OCI-LY3 (cell line): ENCODE data around the gene AREL1.

ENCODE experiments used
- H2AFZ ChIP-seq: fragments of 200-600, 300-600 bp; shearing (Covaris generic); 2 replicates; pipeline ENCODE4 v1.6.0; 2014; ENCODE audit warnings: antibody characterized with exemption, low read depth, low read length
- H3K27ac ChIP-seq: fragments of 200-600, 300-600 bp; sonication (generic); 2 replicates; pipeline ENCODE4 v1.5.1; 2014; ENCODE audit warnings: mild to moderate bottlenecking, low read length, moderate library complexity, mixed read lengths
- H3K27me3 ChIP-seq: fragments of 200-600, 300-600 bp; sonication (generic); 2 replicates; pipeline ENCODE4 v1.6.1; 2014; ENCODE audit warnings: low read depth, low read length, mixed read lengths
- H3K36me3 ChIP-seq: fragments of 200-600, 300-600 bp; sonication (generic); replicated peaks from 2 replicates; pipeline ENCODE3; 2014; ENCODE audit warnings: low read depth, low read length, mixed read lengths
- H3K4me1 ChIP-seq: fragments of 300-600, 200-600 bp; sonication (generic); 2 replicates; pipeline ENCODE4 v1.6.1; 2014; ENCODE audit warnings: low read length, mixed read lengths
- H3K4me2 ChIP-seq: fragments of 200-600, 300-600 bp; sonication (generic); 2 replicates; pipeline ENCODE4 v1.6.1; 2014; ENCODE audit warnings: low read length, mixed read lengths
- H3K4me3 ChIP-seq: fragments of 300-600, 200-600 bp; sonication (generic); 2 replicates; pipeline ENCODE4 v1.5.1; 2014; ENCODE audit warnings: antibody characterized with exemption, mild to moderate bottlenecking, low read length, moderate library complexity
- H3K79me2 ChIP-seq: fragments of 300-600, 200-600 bp; shearing (Covaris generic); 2 replicates; pipeline ENCODE4 v1.6.1; 2014; ENCODE audit warnings: mild to moderate bottlenecking, low read length, mixed read lengths
- H3K9ac ChIP-seq: fragments of 300-600, 200-600 bp; shearing (Covaris generic); 2 replicates; pipeline ENCODE4 v1.6.0; 2014; ENCODE audit warnings: mild to moderate bottlenecking, low read length, moderate library complexity
- H3K9me3 ChIP-seq: fragments of 200-600, 300-600 bp; shearing (Covaris generic); 2 replicates; pipeline ENCODE4 v1.6.1; 2014; ENCODE audit warnings: low read length, mixed read lengths; ENCODE audit not compliant: insufficient read depth
- H4K20me1 ChIP-seq: fragments of 200-600, 300-600 bp; sonication (generic); 2 replicates; pipeline ENCODE4 v1.6.1; 2016; ENCODE audit warnings: low read length, mixed read lengths; ENCODE audit not compliant: insufficient read depth
- CTCF ChIP-seq: fragments of 200-600, 300-600 bp; sonication (generic); IDR thresholded peaks from 2 replicates; pipeline ENCODE4 v1.5.1; 2014; ENCODE audit warnings: antibody characterized with exemption, low read length, low read depth
- EZH2phosphoT487 ChIP-seq: fragments of 200-600 bp; shearing (Covaris generic); IDR thresholded peaks from 2 replicates; pipeline ENCODE4 v1.6.1; 2018; ENCODE audit warnings: antibody characterized with exemption, mixed run types, low read depth

Gene AREL1

DNA sequence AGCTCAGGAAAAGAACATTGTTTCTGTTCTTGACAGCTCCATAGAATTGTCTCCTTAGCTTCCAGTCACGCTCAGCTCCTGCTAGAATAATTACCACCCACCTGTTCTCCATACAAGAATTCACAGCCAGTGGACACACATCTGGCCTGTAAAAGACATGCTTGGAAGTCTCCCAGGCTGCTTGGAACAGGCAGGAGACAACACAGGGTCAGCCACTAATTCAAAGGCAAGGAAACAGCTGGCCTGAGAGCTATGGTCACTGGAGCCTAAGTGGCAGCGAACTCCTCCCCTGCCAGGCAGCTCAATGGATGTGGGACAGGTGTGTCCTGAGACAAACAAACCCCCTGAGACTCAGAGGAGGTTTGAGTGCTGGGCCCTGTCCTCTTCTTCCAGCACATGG, 77.9 kb downstream of the AREL1 start:
- H3K27me3 ChIP-seq = 0 out of 2 replicates have a peak, but pooled peaks cover 13% of the 10 kb centered on the region
- H3K36me3 ChIP-seq = no peaks in the 10 kb centered on the region
- H3K4me1 ChIP-seq = peaks cover 11% of the 10 kb centered on the region
- TF ChIP-seq EZH2phosphoT487 = no peak
- no peak overlapping the region for H3K4me2 ChIP-seq
- H2AFZ ChIP-seq = no peak overlapping the region
- H3K79me2 ChIP-seq = no peaks in the 10 kb centered on the region
- no peak overlapping the region for H3K9ac ChIP-seq
- H3K9me3 ChIP-seq = no peaks in the 10 kb centered on the region
- H3K4me3 ChIP-seq = no peak overlapping the region
- no peaks in the 10 kb centered on the region for H4K20me1 ChIP-seq
- H3K27ac ChIP-seq = no peak overlapping the region

GRCh38 chr14:74634481-74634880, 78.4 kb downstream of the AREL1 start:
- H3K4me1 ChIP-seq = peaks cover 11% of the 10 kb centered on the region
- H3K36me3 ChIP-seq = no peaks in the 10 kb centered on the region
- 0 out of 2 replicates have a peak, but pooled peaks cover 13% of the 10 kb centered on the region for H3K27me3 ChIP-seq
- no peak for TF ChIP-seq CTCF
- TF ChIP-seq EZH2phosphoT487 = no peak
- no peaks in the 10 kb centered on the region for H4K20me1 ChIP-seq
- H3K4me2 ChIP-seq = no peak overlapping the region
- H3K9ac ChIP-seq = no peak overlapping the region
- no peak overlapping the region for H3K4me3 ChIP-seq
- no peak overlapping the region for H2AFZ ChIP-seq
- no peak overlapping the region for H3K27ac ChIP-seq
- H3K9me3 ChIP-seq = no peaks in the 10 kb centered on the region
- no peaks in the 10 kb centered on the region for H3K79me2 ChIP-seq

GRCh38 chr14:74630881-74631690, 81.8 kb downstream of the AREL1 start:
- Histone ChIP-seq H4K20me1 (no peaks in the 10 kb centered on the region), H3K79me2 (no peaks in the 10 kb centered on the region), H3K4me3 (no peak overlapping the region), H3K9ac (no peak overlapping the region), H3K4me2 (no peak overlapping the region), H2AFZ (no peak overlapping the region), H3K9me3 (no peaks in the 10 kb centered on the region), H3K36me3 (no peaks in the 10 kb centered on the region), H3K27ac (no peak overlapping the region), H3K27me3 (0 out of 2 replicates have a peak, but pooled peaks cover 10% of the 10 kb centered on the region), H3K4me1 (no peaks in the 10 kb centered on the region)
- TF ChIP-seq CTCF (no peak), EZH2phosphoT487 (no peak)

DNA sequence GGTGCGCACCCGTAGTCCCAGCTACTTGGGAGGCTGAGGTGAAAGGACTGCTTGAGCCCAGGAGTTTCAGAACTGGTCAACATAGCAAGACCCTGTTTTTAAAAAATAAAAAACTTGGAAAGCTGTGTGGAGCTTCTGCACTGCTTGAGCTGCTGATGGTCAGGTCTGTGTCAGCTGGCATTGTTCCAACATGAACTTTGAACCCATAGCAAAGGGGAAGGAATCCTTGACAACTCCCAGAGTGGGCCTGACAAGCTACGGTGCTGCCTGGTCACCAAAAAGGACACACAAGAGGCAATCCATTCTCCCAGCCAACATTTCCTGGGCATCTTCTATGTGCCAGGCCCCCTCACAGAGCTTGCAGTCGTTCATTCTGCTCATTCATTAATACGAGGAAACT, 84.5 kb downstream of the AREL1 start:
- TF ChIP-seq CTCF (no peak), EZH2phosphoT487 (no peak)
- Histone ChIP-seq H3K9me3 (no peaks in the 10 kb centered on the region), H3K79me2 (no peaks in the 10 kb centered on the region), H3K27ac (no peak overlapping the region), H3K36me3 (no peaks in the 10 kb centered on the region), H3K4me2 (no peak overlapping the region), H2AFZ (no peak overlapping the region), H4K20me1 (no peaks in the 10 kb centered on the region), H3K4me1 (no peaks in the 10 kb centered on the region), H3K27me3 (peaks cover 5% of the 10 kb centered on the region; the same call in 1 of the 2 replicates), H3K4me3 (no peak overlapping the region), H3K9ac (no peak overlapping the region)
